ENCODE results near the gene AKR7A2. TPM values are rescaled to one million over a fixed set of nuclear protein-coding genes. Genes with fewer than 3 reads are reported as not detected.

Gene AKR7A2
- total and polyA plus RNA-seq, 9 of the 15 experiments (the other 6 are each of a cell fraction or from before 2014, with no cell fraction given), result 2.0 to 78.4 (median 49.4) TPM

- H3K9ac ChIP-seq (ENCODE audit: insufficient read depth in 1 of 2, low read depth in 2 of 2, low read length in 2 of 2), result no peak overlapping the region
- no peak overlapping the region for H3K27ac ChIP-seq (ENCODE audit: extremely low read depth, low read depth, low read length)
- H3K79me2 ChIP-seq (ENCODE audit: control insufficient read depth, insufficient read depth, low read length), result peaks cover 43% of the 10 kb centered on the region
- POLR2A ChIA-PET, result interaction anchor here (0.6 to 2.2 kb wide), 4 partner anchors 8 to 40 kb away, joined by 3 to 9 read pairs (median 4); no protein-coding TSS in a partner anchor
- ATAC-seq, result no peak
- H3K4me2 ChIP-seq (ENCODE audit: insufficient read depth, low read length), result no peak overlapping the region
- H3K9me3 ChIP-seq (replicated peaks; ENCODE audit: control insufficient read depth, insufficient read depth, low read depth, low read length), result no peaks in the 10 kb centered on the region
- no peaks in the 10 kb centered on the region for H3K27me3 ChIP-seq (ENCODE audit: control insufficient read depth in 2 of 2, insufficient read depth in 2 of 2, low read length in 2 of 2)
- intact Hi-C loops (cut with micrococcal nuclease) (no loop called here), in situ Hi-C loops (cut with MboI) (no loop called here)
- H2AFZ ChIP-seq (ENCODE audit: low read depth, low read length), result no peak overlapping the region
- peak in 2 of 4 experiments; percentile 37 to 38 for DNase-seq (ENCODE audit: extremely low read depth in 1 of 4, low spot score in 3 of 4)
- H3K4me3 ChIP-seq, result no peak overlapping the region
- no peak for FAIRE-seq
- H3K9me1 ChIP-seq (ENCODE audit: control insufficient read depth, insufficient read depth, low read length), result peaks cover 3% of the 10 kb centered on the region
- peaks cover 14 to 23% of the 10 kb centered on the region in 2 experiments; a peak in 4 of 5 replicates for H3K4me1 ChIP-seq (replicated peaks in 1 of 2; ENCODE audit: control insufficient read depth in 2 of 2, insufficient read depth in 2 of 2, low read length in 2 of 2)
- peaks cover 84% of the 10 kb centered on the region for H3K36me3 ChIP-seq (ENCODE audit: control insufficient read depth, insufficient read depth, low read length)
- WGBS (ENCODE audit: insufficient coverage, low coverage, missing lambda C conversion rate), result 68% methylated on average over 14 of the region's 15 CpGs
- CTCF ChIA-PET (ENCODE audit: low intra/inter-chr PET ratio), result no interaction called here
- BruUV-seq (replicated peaks), result no TSS peak
- H4K20me1 ChIP-seq (replicated peaks; ENCODE audit: control insufficient read depth, insufficient read depth, low read length), result peaks cover 10% of the 10 kb centered on the region
- TF ChIP-seq MTF1 (CRISPR knock-in tag; IDR thresholded peaks at IDR 0.05; ENCODE audit: borderline replicate concordance), result no peak
- no peak for TF ChIP-seq SMAD3 (CRISPR knock-in tag; conservative IDR thresholded peaks at IDR 0.05)
- no peak for TF ChIP-seq ZNF609 (CRISPR knock-in tag; IDR thresholded peaks at IDR 0.05; ENCODE audit: borderline replicate concordance)
- peak; percentile 78 for TF ChIP-seq NFIC (IDR thresholded peaks at IDR 0.05)
- peak; percentile 43; the same call in 1 of the 2 replicates for TF ChIP-seq RBFOX2 (IDR thresholded peaks at IDR 0.05; ENCODE audit: low read depth, low read length)
- no peak for TF ChIP-seq ZNF146 (CRISPR knock-in tag; IDR thresholded peaks at IDR 0.05; ENCODE audit: unreplicated experiment)
- no peak for TF ChIP-seq PRMT5 (CRISPR knock-in tag; IDR thresholded peaks at IDR 0.05)
- no peak for TF ChIP-seq GATAD2B (IDR thresholded peaks at IDR 0.05; ENCODE audit: borderline replicate concordance)
- TF ChIP-seq POLR2G (IDR thresholded peaks at IDR 0.05; ENCODE audit: low read depth, low read length), result peak; percentile 45
- TF ChIP-seq ETS2 (tag; IDR thresholded peaks at IDR 0.05; ENCODE audit: borderline replicate concordance, poor library complexity, severe bottlenecking), result no peak
- TF ChIP-seq ZNF133 (CRISPR knock-in tag; IDR thresholded peaks at IDR 0.05), result no peak
- TF ChIP-seq RBM22 (IDR thresholded peaks at IDR 0.05; ENCODE audit: low read depth, low read length, poor library complexity, severe bottlenecking), result peak; percentile 26
- no peak for TF ChIP-seq TFAM (CRISPR knock-in tag; conservative IDR thresholded peaks at IDR 0.05)
- no peak for TF ChIP-seq TBL1XR1 (IDR thresholded peaks at IDR 0.05; ENCODE audit: low read length in 2 of 2)
- TF ChIP-seq E2F1 (CRISPR knock-in tag; IDR thresholded peaks at IDR 0.05), result no peak
Measured at GRCh38 chr1:19257178-19257914, 54.6 kb downstream of the AKR7A2 start.

All from K562 (cell line).